Sciatic nerve (tissue), 2 donors: ENCODE results near the gene KRTAP4-3. TPM values are rescaled to one million over a fixed set of nuclear protein-coding genes. Genes with fewer than 3 reads are reported as not detected.
"Not testable (repeated sequence)": the region's sequence is repeated elsewhere in the genome, so short reads cannot be mapped to it uniquely, and the experiment has no call there.

ENCODE experiments used
- ATAC-seq: fragments of 200-7000 bp; cut with Tn5 transposase; one replicate; pipeline ENCODE4 v1.9.1; 2020; ENCODE audit warnings: mild to moderate bottlenecking, moderate library complexity
- DNase-seq: peaks from one replicate; pipeline ENCODE4 v3.0.0-alpha.2; 2020; ENCODE audit warnings: low spot score
- intact Hi-C: fragments of 100-400 bp; cut with DNase I; formaldehyde crosslinking; loops from one replicate; pipeline ENCODE4 v1.14.2; 2022
- total RNA-seq: library from RNA; stranded (reverse); fragmentation: NEBNext Ultra II Directional; extraction: Animal tissue kit (Norgen Biotek cat#: 25700); gene quantifications from one replicate; pipeline ENCODE4 v1.2.1, GENCODE V29; 2021
- donor health status: DM: no; HTN: no; CAD: no.
- donor health status: DM: no; HTN: no; CAD: no.

KRTAP4-3 gene
- not detected for total RNA-seq

DNA sequence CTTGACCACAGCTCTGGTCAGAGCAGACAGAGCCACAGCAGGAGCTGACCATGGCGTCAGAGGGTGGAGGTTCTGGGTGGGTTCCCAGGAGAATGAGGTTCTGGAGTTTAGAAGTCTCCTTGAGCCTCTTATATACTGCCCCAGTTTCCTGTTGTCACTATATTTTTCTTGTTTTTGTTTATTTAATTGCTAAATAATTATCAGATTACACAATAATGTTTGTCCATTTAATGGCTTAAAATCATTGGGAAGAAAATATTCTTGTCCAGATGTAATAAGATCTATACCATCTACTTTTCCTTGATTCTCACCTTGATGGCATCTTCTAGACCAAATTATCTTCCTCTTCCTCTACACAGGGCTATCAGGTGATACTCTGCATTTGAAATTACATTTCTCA is at the start of gene KRTAP4-3:
KRTAP4-3 (minus strand) TSS at position 101 of the 400 bp plus-strand sequence; CDS start at position 52, 49 bp downstream.
- DNase-seq (no peak), ATAC-seq (no peak)
- intact Hi-C loops, result no loop called here

DNA sequence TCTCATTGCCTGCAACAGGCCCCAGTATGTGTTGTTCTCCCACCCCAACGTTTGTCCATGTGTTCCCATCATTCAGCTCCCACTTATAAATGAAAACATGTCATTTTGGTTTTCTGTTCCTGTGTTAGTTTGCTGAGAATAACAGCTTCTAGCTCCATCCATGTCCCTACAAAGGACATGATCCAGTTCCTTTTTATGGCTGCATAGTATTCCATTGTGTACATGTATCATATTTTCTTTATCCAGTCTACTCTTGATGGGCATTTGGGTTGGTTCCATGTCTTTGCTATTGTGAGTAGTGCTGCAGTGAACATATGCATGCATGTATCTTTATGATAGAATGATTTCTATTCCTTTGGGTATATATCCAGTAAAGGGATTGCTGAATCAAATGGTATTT is 47.7 kb upstream of the KRTAP4-3 start:
- intact Hi-C loops, result loop anchor here (2.0 kb wide), 1 partner anchor 67 kb away; the partner anchor contains the start of gene KRTAP4-5
- DNase-seq (no peak), ATAC-seq (no peak)

DNA sequence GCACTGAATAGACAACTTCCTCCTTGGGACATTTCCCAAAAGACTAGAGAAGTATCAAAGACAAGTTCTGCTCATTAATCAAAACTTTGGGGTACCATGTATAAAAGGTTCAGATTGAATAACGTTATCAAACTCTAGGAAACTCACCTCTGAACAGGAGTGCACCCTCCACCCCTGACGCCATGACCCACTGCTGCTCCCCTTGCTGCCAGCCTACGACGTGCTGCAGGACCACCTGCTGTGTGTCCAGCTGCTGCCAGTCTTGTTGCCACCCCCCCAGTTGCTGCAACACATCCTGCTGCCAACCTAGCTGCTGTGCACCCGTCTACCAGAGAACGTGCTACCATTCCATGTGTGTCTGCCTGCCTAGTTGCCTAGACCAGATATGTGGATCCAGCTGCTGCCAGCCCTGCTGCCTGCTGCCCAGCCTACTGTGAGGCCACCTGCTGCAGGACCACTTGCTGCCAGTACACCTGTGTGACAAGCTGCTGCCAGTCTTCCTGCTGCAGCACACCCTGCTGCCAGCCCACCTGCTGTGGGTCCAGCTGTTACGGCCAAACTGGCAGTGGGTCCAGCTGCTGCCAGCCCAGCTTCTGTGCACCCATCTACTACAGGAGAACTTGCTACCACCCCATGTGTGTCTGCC is 44.6 kb upstream of the KRTAP4-3 start:
- intact Hi-C loops, result no loop called here
- DNase-seq, result no peak
- ATAC-seq, result no peak

DNA sequence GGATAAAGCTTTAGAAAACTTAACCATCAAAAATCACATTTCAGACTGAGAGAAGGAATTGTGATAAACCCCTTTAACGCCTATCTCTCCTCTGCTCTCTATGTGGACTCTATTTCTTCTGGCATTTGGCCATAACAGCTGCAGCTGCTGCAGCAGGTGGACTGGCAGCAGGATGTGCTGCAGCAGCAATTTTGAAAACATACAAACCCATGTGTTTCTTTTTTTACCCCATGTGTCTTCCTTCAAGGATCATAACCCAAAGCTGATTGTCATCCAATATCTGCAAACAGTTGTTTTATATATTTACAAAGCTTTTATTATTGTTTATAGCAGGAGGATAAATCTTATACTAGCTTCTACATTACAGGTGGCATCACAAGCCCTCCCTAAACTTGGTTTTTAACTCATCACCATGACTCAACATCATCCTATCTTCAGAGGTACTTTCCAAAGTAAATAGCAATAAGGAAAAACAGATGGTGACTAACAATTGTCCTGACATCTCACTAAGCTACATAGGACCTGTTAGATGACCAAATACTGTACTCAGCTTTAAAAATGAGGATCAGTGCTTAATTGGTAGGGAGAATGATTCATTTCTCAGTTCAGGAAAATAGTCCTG is 43.9 kb upstream of the KRTAP4-3 start:
- ATAC-seq (no peak), DNase-seq (no peak)
- intact Hi-C loops, result no loop called here

DNA sequence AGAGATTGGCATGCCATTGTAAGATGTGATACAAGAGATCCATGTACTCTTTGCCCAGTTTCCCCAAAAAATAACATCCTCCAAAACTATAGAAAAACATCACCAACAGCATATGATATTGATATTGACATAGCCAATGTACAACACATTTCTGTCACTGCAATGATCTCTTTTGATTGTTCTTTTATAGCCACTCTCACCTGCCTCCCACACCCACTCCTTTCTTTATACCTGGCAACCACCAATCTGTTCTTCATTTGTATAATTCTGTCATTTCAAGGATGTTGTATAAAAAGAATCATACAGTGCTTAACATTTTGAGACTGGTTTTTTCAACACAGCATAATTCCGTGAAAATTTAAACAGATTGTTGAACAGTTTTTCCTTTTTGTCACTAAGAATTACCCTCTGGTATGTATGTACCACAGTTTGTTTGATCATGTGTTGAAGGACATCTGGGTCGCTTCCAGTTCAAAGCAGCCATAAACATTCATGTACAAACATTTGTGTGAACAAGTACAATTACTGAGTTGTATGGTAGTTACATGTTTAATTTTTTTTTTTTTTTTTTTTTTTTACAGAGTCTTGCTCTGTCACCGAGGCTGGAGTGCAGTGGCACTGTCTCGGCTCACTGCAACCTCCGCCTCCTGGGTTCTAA is 31.5 kb upstream of the KRTAP4-3 start:
- intact Hi-C loops, result no loop called here

DNA sequence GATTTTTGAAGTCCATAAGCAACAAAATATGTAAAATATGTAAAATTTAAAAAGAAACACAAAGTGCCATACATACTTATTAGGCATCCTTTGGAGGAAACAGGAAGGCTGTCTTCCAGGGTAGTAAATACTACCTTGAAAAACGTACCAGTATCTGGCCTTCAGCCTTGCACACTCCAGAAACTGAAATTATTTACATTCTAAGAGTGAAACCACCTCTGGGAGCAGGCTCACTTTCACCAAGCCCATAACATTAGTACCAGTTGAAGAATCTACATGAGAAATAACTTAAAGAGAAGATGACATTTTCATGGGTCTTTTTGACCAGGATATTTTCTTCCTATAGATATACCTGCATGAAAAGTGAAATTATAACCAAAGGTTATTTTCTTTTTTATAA is 28.0 kb upstream of the KRTAP4-3 start:
- no peak for DNase-seq
- ATAC-seq, result no peak
- intact Hi-C loops, result no loop called here

More for the DNA sequence above, 31.5 kb upstream of the KRTAP4-3 start:
- ATAC-seq, result no peak
- DNase-seq, result no peak

DNA sequence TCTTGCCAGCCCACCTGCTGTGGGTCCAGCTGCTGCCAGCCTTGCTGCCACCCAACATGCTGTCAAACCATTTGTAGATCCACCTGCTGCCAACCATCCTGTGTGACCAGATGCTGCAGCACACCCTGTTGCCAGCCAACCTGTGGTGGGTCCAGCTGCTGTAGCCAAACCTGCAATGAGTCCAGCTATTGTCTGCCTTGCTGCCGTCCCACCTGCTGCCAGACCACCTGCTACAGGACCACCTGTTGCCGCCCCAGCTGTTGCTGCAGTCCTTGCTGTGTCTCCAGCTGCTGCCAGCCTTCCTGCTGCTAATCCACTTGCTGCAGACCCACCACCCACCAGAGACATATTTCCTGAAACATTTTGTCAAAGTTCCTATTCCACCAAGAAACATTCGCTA is 22.3 kb upstream of the KRTAP4-3 start:
- intact Hi-C loops, result no loop called here
- DNase-seq (no peak), ATAC-seq (no peak)

DNA sequence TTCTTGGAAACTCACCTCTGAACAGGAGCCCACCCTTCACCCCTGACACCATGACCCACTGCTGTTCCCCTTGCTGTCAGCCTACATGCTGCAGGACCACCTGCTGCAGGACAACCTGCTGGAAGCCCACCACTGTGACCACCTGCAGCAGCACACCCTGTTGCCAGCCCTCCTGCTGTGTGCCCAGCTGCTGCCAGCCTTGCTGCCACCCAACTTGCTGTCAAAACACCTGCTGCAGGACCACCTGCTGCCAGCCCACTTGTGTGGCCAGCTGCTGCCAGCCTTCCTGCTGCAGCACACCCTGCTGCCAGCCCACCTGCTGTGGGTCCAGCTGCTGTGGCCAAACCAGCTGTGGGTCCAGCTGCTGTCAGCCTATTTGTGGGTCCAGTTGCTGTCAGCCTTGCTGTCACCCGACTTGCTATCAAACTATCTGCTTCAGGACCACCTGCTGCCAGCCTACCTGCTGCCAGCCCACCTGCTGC is 21.9 kb upstream of the KRTAP4-3 start, which contains the start of gene KRTAP9-1:
KRTAP9-1 (plus strand) TSS at position 51 of the 482 bp plus-strand sequence; CDS start at position 51, 0 bp downstream.
- intact Hi-C loops, ATAC-seq, DNase-seq: not testable (repeated sequence)

DNA sequence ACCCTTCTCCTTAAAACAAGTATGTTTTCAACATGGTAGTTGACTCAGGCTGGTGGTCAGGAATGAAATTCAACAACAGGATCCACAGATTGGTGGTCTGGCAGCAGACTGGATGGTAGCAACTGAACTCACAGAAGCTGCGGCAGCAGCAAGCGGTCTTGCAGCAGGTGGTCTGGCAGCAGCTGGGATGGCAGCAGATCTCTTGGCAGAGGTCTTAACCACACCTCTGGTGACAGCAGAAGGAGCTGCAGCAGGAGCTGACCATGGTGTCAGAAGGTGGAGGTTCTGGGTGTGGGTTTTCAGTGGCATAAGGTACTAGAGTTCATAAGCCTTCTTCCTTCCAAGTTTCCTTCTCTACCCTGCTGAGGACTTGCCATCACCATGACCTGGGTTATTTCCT is 18.9 kb upstream of the KRTAP4-3 start:
- intact Hi-C loops, result no loop called here
- DNase-seq, result no peak
- ATAC-seq, result no peak

DNA sequence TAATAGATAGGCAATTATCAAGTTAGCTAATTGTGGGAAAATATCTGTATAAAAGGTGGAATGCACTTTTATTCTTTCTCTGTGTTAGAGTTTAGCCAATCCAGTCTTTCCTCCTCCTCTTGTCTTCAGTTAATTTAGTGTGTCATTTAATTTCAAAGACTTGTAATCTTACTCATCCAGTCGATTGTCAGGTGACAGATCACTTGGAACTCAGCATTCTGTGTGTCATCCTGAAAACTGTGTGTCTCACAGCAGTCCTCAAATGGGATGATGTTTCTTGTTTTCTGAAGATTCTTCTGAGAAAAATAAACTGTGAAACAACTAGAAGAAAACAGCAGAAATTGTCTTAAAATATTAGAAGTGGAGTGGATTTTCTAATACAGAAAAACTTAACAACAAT is 17.0 kb upstream of the KRTAP4-3 start:
- intact Hi-C loops, result no loop called here
- DNase-seq, result no peak
- no peak for ATAC-seq

DNA sequence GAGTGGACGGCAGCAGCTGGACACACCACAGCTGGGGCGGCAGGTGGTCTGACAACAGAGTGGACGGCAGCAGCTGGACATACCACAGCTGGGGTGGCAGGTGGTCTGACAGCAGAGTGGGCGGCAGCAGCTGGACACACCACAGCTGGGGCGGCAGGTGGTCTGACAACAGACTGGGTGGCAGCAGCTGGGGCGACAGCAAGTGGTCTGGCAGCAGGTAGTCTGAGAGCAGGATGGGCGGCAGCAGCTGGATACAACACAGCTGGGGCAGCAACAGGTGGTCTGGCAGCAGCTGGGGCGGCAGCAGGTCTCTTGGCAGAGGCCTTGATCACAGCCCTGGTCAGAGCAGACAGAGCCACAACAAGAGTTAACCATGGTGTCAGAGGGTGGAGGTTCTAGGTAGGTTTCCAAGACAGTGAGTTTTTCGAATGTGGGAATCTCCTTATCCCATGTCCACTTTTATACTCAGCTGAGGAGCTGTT is 16.5 kb upstream of the KRTAP4-3 start, which contains the start of gene KRTAP4-1:
KRTAP4-1 (minus strand) TSS at position 432 of the 482 bp plus-strand sequence; CDS start at position 375, 57 bp downstream.
- ATAC-seq (no peak), DNase-seq (no peak)
- intact Hi-C loops, result no loop called here

DNA sequence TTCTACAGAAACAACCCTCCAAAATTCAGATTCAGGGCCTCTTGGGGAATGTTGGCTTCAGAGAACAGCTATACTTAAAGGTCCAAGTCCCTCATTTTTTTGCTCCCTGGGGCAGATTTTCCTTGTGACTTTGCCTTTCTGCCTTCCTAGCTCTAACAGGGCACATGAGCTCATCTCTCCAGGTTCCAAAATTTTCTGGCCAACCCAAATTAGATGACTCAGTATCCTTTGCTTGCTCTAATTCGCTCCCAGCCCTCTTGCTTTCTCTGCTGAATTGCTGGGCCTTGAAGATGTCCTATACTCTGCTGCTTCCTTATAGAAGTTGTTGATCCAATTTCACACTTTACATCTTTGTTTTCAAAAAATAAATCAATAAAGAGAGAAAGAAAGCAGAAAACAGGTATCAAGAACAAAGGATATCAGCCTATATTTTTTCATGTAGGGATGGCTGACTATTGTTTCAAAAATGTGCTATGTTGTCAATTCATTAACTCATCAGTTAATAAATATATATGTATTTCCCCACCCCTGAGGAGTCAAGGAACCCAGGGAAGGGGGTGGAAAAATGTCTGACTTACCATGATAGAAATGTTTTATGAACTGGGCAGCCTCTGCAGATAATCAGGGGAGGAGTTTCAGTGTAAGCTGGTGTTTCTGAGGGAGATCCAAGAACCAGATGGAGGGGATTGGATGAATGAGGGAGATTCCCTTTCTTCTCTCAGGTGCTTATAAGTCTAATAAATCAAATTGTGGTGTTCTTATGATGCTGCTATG is 11.0 kb upstream of the KRTAP4-3 start:
- intact Hi-C loops, result no loop called here
- no peak for DNase-seq
- peak; percentile 62 for ATAC-seq

DNA sequence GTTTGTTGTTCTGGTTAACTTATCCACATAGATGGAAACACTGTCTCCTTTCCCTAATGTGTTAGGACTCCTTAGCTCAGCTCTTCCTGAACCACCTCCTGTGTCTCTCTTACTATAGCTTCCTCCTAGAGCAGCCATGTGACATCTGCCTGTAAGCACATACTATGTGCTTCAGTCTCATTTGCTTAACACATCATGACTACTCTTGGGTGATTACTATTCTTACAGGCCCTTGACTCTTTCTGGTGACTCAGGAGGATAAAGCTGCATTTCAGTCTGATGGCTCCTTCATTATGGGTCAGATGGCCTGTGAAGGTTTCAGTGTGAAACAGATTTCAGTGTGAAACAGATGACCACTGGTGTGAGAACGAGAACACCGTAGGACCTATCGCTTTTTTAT is 10.3 kb upstream of the KRTAP4-3 start:
- intact Hi-C loops, result no loop called here
- DNase-seq (no peak), ATAC-seq (peak; percentile 24)

DNA sequence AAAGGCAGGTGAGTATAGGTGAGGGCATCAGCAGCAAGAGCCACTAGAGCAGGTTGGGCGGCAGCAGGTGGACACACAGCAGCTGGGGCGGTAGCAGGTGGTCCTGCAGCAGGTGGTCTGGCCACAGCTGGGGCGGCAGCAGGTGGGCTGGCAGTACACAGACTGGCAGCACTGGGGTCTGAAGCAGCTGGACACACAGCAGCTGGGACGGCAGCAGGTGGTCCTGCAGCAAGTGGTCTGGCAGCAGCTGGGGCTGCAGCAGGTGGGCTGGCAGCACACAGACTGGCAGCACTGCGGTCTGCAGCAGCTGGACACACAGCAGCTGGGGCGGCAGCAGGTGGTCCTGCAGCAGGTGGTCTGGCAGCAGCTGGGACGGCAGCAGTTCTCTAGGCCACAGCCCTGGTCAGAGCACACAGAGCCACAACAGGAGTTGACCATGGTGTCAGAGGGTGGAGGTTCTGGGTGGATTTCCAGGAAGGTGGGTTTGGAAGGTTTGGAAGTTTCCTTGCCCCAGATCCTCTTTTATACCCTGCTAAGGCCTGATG is 9.8 kb upstream of the KRTAP4-3 start, which contains the start of gene KRTAP4-2:
KRTAP4-2 (minus strand) TSS at position 495 of the 545 bp plus-strand sequence; CDS start at position 438, 57 bp downstream.
- intact Hi-C loops, result no loop called here
- no peak for ATAC-seq
- no peak for DNase-seq

DNA sequence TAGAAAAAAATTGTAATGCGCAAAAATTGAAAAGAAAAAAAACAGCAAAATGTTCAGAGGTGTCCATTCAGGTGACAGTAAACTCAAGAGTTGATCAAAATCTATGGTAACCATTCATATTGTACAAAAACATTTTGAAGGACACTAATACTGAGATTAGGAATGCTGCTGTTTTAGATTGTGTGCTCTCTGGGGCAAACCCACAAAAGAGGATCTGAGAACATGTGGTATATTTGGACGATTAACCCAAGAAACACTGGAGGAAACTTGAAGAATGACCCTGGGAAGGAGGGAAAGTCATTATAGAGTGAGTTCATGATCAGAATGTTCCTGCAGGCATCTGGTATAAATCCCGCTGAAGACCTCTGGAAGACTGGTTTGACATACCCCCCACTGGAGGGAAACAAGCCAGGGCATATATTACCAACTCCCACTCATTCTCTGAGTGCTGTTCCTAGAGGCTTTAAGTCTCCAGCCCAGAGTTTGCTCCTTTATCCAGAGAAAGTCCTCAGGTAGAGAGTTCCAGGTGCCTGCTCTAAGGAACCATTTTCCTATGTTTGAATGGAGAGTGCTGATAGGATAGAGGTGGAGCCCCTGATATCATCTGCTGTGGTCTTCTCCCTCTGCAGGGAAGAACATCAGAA is 8.8 kb upstream of the KRTAP4-3 start:
- intact Hi-C loops, result no loop called here
- no peak for ATAC-seq
- DNase-seq, result no peak

DNA sequence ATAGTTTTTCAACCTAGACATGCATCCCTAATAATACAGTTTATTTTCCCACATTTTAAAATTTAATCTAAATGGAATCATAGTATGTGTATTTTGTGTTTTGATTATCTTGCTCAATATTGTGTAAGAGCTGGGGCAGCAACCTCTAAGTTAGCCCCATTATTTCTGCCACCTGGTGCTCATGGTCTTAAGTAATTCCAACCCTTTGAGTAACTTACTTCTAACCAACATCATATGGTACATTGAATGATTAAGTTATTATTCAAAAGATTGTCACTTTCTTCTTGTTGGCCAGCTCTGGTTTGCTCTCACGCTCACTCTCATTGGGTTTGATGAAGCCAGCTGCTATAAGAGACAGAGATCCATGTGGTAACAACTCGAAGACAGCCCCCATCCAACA is 3.9 kb upstream of the KRTAP4-3 start:
- ATAC-seq (no peak), DNase-seq (no peak)
- intact Hi-C loops, result no loop called here

DNA sequence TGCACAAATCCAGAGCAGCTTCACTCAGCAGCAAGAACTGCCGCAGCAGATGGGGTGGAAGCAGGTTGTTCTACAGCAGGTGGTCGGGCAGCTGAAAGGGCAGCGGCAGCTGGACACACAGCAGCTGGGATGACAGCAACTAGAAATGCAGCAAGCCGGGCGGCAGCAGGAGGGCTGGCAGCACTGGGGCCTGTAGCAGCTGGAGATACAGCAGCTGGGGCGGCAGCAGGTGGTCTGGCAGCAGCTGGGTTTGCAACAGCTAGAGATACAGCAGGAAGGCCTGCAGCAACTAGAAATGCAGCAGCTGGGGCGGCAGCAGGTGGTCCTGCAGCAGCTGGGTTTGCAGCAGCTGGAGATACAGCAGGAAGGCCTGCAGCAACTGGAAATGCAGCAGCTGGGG is 460 bp downstream of the KRTAP4-3 start:
- no peak for ATAC-seq
- no peak for DNase-seq
- intact Hi-C loops, result no loop called here

DNA sequence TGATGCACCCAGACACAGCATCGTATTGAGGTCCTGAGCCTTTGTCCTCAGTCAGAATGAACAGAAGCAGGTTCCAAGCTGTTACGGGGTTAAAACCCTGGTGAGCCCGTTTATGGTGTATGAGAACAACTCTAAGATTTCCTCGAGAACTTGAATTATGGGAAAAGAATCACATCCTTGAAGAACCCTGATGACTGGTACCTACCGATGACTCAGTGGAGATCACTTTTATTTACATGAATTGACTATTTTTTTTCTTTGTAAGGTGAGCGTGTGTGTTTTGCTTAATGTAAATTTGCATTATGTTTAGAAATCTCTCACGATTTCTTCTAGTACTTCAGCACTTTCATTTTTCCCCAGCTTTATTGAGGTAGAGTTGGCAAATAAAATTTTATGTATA is 4.2 kb downstream of the KRTAP4-3 start:
- intact Hi-C loops, result no loop called here
- DNase-seq (no peak), ATAC-seq (no peak)
